ENCODE data around the gene SLC15A5.

SLC15A5 gene, protein sequence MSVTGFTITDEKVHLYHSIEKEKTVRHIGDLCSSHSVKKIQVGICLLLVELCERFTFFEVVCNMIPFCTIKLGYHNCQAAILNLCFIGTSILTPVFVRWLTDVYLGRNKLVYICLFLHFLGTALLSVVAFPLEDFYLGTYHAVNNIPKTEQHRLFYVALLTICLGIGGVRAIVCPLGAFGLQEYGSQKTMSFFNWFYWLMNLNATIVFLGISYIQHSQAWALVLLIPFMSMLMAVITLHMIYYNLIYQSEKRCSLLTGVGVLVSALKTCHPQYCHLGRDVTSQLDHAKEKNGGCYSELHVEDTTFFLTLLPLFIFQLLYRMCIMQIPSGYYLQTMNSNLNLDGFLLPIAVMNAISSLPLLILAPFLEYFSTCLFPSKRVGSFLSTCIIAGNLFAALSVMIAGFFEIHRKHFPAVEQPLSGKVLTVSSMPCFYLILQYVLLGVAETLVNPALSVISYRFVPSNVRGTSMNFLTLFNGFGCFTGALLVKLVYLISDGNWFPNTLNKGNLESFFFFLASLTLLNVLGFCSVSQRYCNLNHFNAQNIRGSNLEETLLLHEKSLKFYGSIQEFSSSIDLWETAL

DNA sequence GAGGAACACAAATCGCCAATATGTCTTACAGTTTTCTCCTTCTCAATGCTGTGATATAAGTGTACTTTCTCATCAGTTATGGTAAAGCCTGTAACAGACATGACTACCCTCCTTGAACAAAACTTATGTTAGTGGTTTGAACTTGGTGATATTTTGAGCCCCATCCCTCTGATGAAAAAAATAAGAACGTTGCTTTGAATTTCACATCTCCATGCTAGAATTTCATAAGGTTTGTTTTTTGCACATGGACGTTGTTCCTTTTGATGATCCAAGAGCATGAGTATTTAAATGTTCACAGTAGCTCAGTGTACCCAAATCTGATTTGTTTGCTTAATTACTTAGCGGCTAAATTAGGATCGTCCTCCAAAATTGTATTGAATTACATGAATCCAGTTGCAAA lies at the start of gene SLC15A5:
TSS of gene SLC15A5 (minus strand) at position 101 of the 400 bp plus-strand sequence. CDS start at position 101, 0 bp downstream.
- DNase-seq: no peak

DNA sequence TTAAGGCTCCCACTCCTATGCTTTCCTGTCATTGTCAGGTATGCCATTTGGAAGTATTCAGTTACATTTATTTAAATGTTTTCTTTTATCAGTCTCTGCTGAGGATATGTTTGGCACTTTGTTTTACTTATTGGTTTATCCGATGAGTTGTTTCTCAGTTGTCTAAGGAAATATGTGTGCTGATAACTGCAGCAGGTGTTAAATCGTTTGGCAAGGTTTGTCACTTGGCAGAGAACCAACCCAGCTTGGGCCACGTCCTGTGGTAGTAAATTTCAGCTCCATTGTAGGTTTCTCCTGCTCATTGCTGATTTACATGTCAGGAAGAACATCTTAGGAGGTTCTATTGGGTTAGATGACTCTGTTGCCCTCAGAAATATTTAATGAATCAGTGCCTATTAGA lies 47.9 kb upstream of the SLC15A5 start:
- DNase-seq: peak; percentile 68

DNA sequence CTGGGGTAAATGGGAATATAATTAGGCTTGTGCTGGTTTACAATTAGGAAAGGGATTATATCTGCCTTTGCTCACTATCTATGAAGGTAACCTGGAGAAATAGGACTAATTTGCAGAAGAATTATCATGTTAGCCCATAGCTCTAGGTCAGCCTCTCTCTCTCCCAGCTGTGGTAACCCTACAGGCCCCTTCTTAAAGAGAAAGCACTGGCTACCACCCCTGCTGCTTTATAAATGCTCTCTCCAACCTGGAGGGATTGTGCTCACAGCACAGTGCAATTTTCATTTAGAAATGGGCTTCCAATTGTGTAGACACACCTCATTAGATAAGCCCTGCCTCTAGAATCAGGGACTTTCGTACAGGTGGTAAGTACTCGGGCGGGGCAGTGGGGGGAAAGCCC lies 47.3 kb upstream of the SLC15A5 start:
- no peak for DNase-seq

DNA sequence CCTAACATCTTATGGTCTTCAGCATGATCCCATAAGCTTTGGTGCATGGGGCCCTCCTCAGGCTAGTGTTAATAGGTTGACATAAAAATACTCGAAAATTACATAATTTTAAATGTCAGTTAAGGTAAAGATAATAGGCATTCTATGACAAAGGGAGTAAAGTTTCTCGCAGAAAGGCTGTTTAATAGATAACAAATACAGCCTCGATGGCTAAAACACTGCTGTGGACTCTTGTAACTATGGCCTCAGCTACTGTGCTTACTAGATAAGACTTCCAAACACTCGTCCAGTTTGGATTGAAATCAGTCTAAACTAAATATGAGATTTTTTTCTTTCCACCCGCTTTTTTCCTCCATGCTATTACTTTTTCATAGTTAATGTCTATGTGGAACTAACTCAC lies 46.8 kb upstream of the SLC15A5 start:
- no peak for DNase-seq

DNA sequence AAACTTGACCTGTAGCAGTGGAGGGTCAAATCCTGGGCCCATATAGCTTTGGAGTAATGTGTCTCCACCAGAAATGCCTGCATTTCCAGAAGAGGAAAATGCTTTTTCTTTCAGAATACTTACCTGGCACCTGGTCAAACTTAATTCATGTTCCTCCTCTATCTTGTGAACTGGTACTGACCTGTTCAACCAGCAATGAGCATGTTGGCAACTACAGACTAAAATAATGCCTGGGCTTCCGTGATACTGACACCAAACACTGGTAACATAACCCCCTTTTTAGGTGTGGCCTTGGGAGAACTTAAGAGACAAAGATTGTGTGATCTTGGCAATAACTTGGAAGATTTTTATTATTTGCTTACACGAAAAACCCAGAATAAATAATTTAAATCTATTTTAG lies 46.2 kb upstream of the SLC15A5 start:
- no peak for DNase-seq

DNA sequence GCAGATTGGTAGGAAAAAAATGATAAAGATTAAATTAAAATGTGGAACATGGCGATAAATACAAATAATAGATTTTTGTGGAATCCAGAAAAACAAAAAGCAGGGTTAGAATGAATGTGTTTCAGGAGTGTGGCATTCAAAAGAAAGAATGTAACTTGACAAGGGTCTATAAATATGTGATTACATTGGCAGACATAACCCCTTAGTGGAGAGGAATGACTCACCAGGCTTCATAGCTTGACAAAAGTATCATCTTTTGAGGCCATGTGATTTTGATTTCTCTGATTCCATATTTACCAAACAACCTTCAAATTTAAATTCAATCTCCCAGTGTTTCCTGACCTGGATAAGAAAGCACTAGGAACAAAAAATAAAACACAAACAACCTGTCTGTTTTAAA lies 45.5 kb upstream of the SLC15A5 start:
- no peak for DNase-seq

DNA sequence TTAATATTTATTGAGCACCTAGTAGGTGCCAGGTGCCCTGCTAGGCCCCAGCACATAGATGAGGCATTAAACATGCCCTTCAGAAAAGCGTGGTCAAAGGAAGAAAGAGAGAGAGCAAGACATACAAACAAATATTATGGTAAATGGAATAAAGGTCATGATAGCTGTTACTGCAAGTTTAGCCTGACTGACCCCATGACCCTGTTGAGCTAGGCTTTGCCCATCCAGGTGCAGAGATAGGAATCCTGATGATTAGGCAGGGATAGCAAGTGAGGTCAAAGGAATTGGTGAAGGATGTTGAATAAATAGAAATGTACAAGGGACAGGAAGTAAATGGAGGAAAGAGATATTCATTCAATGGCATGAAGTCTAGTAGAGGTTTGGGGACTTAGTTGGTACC lies 33.4 kb upstream of the SLC15A5 start:
- no peak for DNase-seq

DNA sequence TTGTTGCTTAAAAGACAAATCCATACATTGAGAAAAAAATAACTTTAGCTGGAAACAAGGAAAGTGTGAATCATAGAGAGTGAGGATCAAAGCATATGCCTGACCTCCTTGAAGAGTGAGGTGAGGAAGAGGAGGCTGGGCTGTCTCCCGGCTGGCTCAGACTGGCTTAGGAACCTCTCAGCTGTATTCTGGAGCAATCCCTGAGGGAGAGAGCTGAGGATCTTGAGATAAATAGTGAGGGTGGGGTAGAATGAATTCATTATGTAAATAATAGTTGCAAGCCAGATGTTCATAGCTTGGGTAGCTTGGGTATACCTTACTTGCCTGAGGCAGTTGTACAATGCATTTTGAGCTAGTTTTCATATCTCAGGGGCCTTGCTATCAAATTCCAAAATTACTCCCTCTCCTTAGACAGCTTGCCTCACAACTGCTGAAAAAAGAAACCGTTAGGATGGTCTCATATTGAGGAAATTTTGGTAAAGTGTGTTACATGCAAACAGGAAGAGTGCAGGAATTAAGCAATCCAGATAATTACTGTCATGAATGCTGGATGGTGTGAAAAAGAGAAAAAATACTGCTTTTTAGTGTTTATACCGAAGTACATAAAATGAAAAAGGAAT lies 30.5 kb upstream of the SLC15A5 start:
- DNase-seq: no peak

DNA sequence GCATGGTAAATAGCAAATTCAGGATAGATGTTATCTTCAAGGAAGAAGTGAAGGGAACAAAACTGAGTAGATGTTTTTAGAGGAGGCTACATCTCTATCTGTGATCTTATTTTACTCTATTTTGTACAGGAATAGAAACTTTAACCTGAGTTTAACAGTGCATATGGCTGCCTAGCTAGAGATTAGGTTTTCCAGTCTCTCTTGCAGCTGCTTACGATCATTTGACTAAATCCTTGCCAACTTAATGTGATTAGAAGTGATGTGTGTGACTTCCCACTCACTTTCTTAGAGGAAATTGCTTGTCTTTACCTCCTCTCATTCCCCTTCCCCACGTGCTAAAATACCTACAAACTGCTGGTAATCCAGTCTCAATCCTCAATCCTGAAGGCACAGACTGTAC lies 26.5 kb upstream of the SLC15A5 start:
- no peak for DNase-seq

DNA sequence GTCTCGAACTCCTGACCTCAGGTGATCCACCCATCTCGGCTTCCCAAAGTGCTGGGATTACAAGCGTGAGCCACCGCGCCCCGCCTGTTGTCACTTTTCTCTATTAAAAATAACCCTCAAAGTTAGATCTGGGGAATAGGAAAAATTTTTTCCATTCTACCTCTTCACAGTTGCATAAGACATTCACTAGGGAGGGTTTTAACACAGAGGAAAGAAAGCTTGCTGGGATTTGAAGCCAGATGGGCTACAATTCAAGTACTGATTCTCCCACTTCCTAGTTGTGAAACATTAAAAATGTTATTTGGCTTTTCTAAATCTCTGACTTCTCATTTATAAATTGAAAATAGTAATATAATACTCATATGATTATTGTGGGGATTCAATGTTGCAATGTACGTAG lies 23.3 kb upstream of the SLC15A5 start:
- DNase-seq: no peak

DNA sequence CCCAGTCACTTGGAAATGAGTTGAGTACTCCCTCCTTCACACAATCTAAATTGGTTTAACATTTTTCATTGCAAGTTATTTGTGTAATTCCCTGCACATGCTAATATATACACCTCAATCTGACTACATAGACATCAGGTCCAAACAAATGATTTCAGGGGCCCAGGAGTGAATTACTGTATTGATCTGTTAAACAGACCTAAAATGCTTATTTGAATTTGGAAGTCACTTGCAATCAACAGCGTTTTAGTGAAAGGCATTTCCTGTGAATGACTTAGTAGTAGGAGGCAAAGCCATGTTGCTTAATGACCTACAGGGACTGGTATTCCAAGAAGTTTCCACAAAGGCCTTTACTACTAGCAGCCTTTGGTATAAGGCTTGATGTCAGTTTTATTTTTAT lies 22.6 kb upstream of the SLC15A5 start:
- DNase-seq: no peak

DNA sequence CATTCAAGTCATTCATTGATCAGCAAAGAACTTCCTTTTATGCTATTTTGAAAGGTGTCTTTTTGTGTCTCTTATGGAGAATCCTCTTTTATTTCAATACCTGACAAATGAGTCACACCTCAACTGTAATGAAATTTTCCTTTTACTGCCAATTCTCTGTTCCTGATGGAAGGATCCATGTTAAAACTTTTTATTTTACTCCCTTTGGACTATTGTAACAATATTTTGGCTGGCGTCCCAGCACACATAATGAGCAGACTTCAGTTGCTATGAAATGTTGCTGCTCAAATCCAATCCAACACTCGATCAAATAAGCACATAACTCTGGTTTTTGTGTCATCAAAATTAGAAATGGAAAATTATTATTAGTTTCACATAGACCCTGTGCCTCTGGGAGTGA lies 21.9 kb upstream of the SLC15A5 start:
- no peak for DNase-seq

DNA sequence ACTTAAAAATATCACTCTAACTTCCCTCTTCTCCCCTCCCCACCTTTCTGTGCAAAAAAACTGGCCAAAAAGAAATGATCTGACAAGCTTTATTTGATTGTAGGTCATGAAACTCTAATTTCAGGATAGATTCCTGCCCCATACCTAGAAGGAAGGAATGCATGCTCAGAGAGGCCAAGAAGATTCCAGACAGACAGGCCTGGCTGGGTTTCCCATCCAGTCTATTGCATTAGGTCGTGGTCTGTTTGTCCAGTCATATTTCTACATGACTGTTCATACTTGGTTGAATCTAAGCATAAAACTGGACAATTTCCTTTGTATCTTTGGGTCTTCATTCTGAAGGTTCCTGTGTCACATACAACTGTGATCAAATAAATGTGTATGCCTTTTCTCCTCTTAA lies 20.0 kb upstream of the SLC15A5 start:
- no peak for DNase-seq

DNA sequence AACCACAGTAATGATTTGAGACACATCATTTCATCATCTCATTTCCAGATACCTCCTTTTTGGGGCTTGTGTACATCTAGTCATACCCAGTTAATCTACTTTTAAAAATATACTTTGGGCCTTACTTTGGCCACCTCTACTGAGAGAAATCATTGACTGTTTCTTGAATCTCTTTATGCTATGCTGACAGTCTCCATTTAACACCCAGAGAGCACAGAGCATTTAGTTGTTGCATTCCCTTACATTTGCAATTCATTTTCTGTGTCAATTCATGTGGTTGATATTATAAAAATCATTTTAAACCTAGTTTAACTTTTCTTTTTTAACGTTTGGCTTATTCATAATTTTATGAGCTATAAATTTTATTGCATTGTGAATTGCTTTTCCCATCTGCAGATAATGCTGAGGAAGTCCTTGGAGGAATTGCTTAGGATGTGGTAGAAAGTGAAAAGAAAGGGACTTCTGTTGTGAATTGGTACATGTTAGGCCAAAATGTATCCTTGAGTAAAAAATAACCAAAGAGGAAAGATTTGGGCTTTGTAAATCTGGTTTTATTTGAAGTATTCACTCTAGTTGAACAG lies 17.0 kb upstream of the SLC15A5 start:
- no peak for DNase-seq

DNA sequence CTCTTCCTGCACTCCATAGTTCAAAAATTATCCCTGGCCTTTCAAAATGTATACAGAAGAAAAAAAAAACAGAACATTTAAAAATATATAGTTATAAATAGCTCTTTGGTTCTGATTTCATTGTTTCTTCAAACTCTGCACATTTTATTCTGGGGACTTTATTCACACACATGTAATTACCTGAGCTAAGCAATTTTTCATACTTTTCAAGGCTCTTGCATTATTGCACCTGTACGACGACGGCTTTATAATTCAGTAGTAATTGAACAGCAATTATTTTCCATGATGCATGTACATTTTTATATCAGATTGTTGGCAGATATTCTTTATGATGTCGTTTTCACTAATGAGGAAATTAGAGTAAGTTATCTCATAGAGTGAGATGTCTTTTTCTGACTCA lies 13.5 kb upstream of the SLC15A5 start:
- no peak for DNase-seq

DNA sequence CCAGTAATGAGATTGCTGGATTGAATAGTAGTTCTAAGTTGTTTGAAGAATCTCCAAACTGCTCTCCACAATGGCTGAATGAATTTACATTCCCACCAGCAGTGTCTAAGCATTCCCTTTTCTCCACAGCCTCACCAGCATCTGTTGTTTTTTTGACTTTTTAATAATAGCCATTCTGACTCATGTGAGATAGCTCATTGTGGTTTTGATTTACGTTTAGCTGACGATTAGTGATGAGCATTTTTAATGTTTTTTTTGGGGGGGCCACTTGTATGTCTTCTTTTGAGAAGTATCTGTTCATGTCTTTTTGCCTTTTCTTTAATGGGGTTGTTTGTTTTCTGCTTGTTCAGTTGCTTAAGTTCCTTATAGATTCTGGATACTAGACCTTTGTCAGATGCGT lies 8.1 kb upstream of the SLC15A5 start:
- DNase-seq: no peak

DNA sequence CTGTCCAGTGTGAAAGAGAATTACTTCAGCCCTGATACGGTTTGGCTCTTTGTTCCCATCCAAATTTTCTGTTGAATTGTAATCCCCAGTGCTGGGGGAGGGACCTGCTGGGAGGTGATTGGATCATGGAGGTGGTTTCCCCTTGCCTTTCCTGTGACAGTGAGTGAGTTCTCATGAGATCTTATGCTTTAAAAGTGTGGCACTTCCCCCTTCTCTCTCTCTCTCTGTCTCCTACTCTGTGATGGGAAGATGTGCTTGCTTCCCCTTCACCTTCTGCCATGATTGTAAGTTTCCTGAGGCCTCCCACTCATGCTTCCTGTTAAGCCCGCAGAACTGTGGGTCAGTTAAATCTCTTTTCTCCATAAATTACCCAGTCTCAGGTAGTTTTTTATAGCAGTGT lies 5.5 kb upstream of the SLC15A5 start:
- DNase-seq: no peak

DNA sequence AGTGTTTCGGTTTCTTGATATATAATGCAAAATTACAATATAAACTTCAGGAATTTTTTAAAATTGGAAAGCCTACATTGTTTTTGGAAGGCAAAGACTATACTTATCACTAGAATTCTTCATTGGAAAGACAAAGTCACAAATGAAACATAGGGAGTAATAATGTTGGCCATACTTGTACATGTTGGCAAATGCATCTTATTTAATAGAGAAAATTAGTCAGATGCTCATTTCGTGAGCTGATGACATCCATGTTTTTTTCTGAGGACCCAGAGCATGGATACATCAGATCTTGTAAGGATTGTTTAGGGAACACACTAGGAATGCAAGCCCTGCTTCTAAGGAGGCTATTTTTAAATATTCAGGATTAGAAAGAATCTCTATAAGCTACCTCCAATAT lies 4.6 kb upstream of the SLC15A5 start:
- DNase-seq: no peak

DNA sequence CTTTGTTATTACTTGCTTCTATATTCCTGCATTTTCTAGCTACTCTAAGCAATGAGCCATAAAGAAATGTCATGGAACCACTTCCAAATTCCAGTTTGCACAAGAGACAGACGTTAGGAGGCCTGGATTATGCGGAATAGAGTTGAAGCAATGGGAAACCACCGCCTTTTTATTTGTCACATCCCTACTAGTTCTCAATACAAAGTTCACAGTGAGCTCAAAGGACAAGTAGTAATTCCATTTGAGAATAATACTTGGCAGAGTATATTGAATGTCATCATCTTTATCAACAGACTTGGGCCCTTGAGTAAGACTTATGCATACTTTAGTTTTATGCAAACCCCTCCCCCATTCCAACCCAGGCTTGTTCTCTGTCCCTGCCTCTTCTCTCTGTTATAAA lies 3.7 kb upstream of the SLC15A5 start:
- no peak for DNase-seq

DNA sequence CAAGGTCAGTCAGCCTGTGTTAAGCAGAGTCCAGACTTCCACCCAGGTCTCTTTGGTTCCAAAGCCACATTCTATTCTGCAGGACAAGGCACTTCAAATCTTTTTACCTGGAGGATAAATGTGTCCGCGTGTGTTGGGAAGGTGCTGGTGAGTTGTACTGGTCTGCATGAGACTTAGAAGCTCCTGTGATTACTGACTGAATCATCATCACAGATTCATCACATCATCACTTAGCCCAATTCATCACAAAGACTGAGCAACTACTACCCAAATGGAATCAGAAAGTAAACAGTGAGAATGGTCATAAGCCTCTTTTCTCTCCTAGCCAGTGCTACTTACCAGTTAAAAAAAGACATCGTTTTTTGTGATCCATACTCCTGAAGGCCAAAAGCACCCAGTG lies 5.3 kb downstream of the SLC15A5 start:
- no peak for DNase-seq

DNA sequence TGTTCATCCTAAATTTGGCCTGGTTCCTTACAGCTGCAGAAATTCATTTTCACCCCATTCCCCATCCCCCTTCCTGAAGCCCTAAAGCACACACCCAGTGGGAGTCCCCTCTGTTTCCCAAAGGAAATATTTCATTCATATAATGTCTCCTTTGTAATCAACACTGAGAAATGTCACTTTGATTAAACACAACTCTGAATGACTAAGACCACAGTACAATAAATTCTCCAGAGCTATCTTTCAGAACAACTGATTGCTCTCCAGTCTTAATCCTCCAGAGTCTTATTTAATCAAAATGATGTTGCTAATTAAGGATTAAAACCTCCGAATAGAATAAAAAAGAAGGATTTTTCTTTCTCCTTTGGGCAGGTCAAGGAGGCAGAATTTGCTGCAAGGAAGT lies 6.4 kb downstream of the SLC15A5 start:
- DNase-seq: no peak

DNA sequence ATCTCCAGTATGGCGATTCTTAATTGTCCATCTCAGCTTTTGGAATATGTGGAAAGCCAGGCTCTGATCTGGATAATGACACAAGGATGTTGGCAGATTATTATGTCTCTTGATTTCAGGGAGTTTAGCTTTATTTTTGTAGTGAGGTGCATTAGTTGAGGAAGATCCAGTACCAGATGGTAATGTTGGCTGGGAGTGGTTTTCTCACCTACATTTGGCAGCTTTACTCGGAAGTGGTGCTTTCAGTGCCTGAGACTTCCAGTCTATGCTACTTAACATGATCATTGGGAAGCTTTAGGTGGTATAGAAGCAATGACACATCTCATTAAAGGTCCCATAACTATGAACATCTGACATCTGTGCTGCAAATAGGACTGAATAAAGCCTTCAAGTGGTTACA lies 7.5 kb downstream of the SLC15A5 start:
- DNase-seq: no peak

DNA sequence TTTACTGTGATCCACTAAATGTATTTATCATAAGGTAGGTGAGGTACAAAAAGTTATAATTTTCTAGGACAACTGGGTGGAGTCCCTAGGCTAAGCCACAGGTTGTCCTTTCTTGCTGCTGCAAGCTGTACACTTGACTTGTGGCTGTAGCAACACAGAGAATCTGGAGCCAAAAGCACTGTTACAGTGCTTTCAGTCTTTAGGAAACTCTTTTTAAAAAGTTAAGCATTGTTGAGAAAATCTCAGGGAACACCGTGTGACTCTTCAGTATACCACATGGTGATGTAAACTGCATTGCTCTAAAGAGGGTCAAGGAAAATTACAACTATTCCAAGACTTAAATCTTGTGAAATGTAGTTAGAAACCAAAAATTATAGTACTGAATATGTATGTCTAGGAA lies 11.4 kb downstream of the SLC15A5 start:
- DNase-seq: no peak

DNA sequence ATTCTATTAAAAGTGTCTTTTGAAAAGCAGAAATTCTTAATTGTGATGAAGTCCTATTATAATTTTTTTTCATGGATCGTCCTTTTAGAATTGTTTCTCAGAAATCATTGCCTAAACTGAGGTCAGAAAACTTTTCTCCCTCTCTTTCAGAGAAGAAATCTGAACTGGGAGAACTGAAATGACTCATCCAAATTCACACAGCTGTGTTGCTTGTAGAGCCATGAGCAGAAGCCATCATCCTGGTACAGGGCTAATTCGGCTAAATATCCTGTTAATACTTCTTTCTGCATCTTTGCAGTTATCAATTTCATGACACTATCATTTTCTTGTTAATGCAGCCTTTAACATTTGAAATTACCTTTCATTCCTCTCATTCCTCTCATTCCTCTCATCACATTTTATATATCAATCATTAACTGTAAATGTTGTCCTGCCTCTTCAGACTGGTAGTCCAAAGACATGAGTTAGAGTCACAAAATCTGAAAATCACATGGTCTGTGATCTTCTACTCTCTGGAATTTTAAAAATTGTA lies 15.5 kb downstream of the SLC15A5 start:
- DNase-seq: no peak

All from COR-L47 (cell line).